Type B pancreatic cell (in vitro differentiated cells): Measurements from ENCODE around the gene FLVCR2. TPM values are rescaled to one million over a fixed set of nuclear protein-coding genes. Genes with fewer than 3 reads are reported as not detected.

Source experiments
- DNase-seq: peaks from one replicate; pipeline ENCODE4 v3.0.0; 2021; ENCODE audit warnings: mixed read lengths; ENCODE audit not compliant: unreplicated experiment; ENCODE audit errors: extremely low spot score
- H3K27ac Mint-ChIP-seq: 2 replicates; pipeline ENCODE4 v1.8.0; 2021; ENCODE audit warnings: mild to moderate bottlenecking, mixed read lengths
- H3K27me3 Mint-ChIP-seq: 2 replicates; pipeline ENCODE4 v1.8.0; 2021; ENCODE audit warnings: mixed read lengths
- H3K36me3 Mint-ChIP-seq: 2 replicates; pipeline ENCODE4 v1.8.0; 2021; ENCODE audit warnings: mixed read lengths
- H3K4me1 Mint-ChIP-seq: one replicate; pipeline ENCODE4 v1.8.0; 2021; ENCODE audit warnings: mixed read lengths; ENCODE audit not compliant: unreplicated experiment
- H3K4me3 Mint-ChIP-seq: 2 replicates; pipeline ENCODE4 v1.8.0; 2021; ENCODE audit warnings: mild to moderate bottlenecking, mixed read lengths
- H3K9me3 Mint-ChIP-seq: 2 replicates; pipeline ENCODE4 v1.8.0; 2021; ENCODE audit warnings: mixed read lengths
- total RNA-seq: library from RNA; stranded (reverse); gene quantifications from 2 replicates; pipeline ENCODE4 v1.2.1, GENCODE V29; 2021; ENCODE audit warnings: low replicate concordance
- TF ChIP-seq, protein P1 (sequence below): fragments of 200-600 bp; sonication (generic); conservative IDR thresholded peaks from 2 replicates; pipeline ENCODE4 v1.5.0; 2021; ENCODE audit warnings: antibody characterized with exemption, mild to moderate bottlenecking

The FLVCR2 gene
- total RNA-seq, 1 donor from 2014 or later, result 5.6 TPM

DNA sequence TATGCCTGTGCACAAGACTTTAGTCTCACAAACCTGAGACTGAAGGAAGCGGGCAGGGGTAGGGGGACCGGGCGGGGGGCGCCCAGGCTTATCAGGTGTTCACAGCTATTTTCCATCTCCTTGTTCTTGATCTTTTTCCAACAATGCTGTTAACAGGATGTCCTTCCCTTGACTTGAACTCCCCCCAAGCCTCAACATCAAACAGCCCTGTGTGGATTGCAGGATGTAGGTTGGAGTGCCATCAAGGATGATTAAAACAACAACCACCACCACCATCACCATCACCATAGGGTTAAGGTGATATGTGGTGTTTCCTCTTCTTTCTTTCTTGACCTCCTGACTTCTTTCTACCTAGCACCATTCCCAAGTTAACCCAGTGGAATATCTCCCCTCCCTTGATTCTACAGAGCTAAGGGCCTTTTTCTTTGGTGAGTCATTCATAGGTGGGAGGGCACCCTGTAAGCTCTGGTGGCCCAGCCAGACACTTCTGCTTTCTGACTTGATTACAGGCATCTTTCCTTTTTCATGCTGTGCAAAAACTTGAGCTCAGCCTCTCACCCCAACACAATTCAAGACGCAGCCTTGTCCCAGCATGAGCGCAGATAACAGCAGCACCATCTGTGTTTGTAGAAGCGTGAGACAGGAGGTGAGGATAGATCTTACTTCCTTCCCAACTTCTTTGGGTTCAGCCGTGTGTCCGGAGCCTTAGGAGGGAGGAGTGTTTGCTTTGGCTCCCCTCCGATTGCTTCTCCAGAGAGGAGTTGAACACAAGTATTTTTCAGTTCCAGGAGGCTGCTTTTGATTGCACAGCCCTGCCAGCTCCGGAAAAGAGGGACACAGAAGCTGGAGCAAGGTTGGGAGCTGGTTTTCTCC, 26.8 kb downstream of the FLVCR2 start:
- no peak for DNase-seq
- Mint-ChIP-seq H3K27ac (no peak overlapping the region), H3K4me3 (no peak overlapping the region), H3K36me3 (no peaks in the 10 kb centered on the region), H3K9me3 (no peaks in the 10 kb centered on the region), H3K4me1 (peaks cover 8% of the 10 kb centered on the region), H3K27me3 (peaks cover 7% of the 10 kb centered on the region)
- TF ChIP-seq, protein P1, sequence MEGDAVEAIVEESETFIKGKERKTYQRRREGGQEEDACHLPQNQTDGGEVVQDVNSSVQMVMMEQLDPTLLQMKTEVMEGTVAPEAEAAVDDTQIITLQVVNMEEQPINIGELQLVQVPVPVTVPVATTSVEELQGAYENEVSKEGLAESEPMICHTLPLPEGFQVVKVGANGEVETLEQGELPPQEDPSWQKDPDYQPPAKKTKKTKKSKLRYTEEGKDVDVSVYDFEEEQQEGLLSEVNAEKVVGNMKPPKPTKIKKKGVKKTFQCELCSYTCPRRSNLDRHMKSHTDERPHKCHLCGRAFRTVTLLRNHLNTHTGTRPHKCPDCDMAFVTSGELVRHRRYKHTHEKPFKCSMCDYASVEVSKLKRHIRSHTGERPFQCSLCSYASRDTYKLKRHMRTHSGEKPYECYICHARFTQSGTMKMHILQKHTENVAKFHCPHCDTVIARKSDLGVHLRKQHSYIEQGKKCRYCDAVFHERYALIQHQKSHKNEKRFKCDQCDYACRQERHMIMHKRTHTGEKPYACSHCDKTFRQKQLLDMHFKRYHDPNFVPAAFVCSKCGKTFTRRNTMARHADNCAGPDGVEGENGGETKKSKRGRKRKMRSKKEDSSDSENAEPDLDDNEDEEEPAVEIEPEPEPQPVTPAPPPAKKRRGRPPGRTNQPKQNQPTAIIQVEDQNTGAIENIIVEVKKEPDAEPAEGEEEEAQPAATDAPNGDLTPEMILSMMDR, result no peak

DNA sequence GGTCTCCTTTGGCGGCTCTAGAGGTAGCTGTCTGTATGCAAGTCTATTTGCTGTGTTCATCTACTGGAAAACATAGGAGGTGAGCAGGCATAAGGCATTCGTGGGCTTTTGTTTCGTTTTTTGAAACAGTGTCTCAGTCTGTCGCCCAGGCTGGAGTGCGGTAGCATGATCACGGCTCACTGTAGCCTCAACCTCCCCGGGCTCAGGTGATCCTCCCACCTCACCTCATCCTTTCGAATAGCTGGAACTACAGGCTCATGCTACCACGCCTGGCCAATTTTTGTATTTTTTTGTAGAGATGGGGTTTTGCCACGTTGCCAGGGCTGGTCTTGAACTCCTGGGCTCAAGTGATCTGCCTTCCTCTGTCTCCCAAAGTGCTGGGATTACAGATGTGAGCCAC, 27.5 kb downstream of the FLVCR2 start:
- TF ChIP-seq, protein P1, result no peak
- Mint-ChIP-seq H3K4me1 (peaks cover 8% of the 10 kb centered on the region), H3K36me3 (no peaks in the 10 kb centered on the region), H3K4me3 (no peak overlapping the region), H3K9me3 (no peaks in the 10 kb centered on the region), H3K27me3 (peaks cover 7% of the 10 kb centered on the region), H3K27ac (no peak overlapping the region)
- DNase-seq, result no peak

DNA sequence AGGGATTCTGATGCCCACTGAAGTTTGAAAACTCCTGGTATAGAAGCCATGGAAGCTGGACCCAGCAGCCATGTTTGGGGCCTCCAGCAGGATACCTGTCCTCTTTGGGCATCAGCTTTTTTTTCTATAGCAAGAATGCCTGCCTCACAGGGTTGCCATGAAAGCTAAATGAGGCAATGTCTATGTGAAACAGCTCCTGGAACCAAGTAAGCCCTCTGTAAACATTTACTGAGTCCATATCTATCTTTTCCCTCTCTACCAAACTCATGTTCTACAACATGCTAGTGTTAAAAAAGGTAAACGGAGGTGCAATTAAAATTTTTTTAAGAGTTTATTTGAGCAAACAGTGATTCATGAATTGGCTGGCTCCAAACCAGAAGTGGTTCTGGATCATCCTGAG, 28.6 kb downstream of the FLVCR2 start:
- peaks cover 8% of the 10 kb centered on the region for H3K4me1 Mint-ChIP-seq
- peaks cover 7% of the 10 kb centered on the region for H3K27me3 Mint-ChIP-seq
- no peaks in the 10 kb centered on the region for H3K9me3 Mint-ChIP-seq
- no peak for DNase-seq
- no peak overlapping the region for H3K4me3 Mint-ChIP-seq
- TF ChIP-seq, protein P1, result no peak
- H3K27ac Mint-ChIP-seq, result no peak overlapping the region
- no peaks in the 10 kb centered on the region for H3K36me3 Mint-ChIP-seq

DNA sequence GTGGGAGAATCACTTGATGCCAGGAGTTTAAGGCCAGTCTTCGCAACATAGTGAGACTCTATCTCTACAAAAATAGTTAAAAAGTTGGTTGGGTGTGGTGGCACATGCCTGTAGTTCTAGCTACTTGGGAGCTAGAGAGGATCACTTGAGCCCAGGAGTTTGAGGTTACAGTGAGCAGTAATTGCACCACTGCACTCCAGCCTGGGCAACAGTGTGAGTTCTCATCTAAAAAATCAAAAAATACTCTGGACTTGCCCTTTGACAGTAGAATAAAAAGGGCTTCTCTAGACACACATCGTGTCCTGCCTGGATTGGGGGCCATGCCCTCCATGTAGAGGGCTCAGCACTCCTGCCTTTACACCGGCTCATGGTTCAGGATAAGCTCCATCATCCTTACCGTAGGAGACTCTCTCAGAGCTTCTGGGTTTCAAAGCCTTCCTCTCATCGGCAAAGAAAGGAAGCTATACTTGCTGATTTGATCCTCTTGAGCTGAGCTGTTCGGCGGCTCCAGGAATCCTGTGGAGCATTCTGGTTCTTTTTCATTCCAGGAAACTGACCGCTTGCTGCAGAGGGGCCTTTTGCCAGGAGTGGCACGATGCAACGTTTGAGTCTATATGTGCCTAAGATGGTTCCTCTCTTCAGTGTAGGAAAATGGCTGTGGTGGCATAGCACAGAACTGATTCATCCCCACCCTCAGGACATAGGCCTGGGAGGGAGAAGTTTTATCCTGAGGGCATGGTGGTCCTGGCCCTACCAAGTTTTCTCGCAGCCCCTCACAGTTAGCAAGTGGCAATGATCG, 29.6 kb downstream of the FLVCR2 start:
- no peak for DNase-seq
- Mint-ChIP-seq H3K9me3 (peaks cover 5% of the 10 kb centered on the region), H3K4me1 (peaks cover 8% of the 10 kb centered on the region), H3K36me3 (peaks cover 5% of the 10 kb centered on the region), H3K27ac (no peak overlapping the region), H3K27me3 (peaks cover 7% of the 10 kb centered on the region), H3K4me3 (no peak overlapping the region)
- TF ChIP-seq, protein P1, result no peak

DNA sequence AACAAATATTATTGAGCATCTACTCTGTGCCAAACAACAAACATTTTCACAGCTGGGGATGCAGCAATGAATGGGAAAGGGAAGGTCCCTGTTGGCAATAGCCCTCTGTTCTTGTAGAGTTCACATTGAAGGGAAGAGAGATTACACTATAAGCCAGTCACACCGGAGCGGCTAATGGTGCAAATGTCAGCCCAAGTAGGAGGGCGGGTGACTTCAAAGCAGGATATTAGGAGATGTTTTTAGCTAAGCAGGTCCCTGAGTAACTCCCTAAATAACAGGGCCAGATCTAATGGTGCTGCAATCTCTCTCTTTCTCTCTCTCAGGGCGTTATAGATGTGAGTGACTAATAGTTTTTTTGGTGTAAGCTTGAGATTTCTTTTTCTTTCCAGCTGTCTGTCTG, 30.7 kb downstream of the FLVCR2 start:
- Mint-ChIP-seq H3K27me3 (peaks cover 7% of the 10 kb centered on the region), H3K27ac (no peak overlapping the region), H3K4me1 (peaks cover 8% of the 10 kb centered on the region), H3K36me3 (peaks cover 7% of the 10 kb centered on the region), H3K4me3 (no peak overlapping the region), H3K9me3 (peaks cover 7% of the 10 kb centered on the region)
- no peak for DNase-seq
- TF ChIP-seq, protein P1, result no peak
